HepG2 (cell line): ENCODE data around the gene UEVLD. TPM values are rescaled to one million over a fixed set of nuclear protein-coding genes. Genes with fewer than 3 reads are reported as not detected.

Experiments used
- ATAC-seq: fragments of 200-7000 bp; cut with Tn5 transposase; 3 replicates; pipeline ENCODE4 v1.9.1; 2020; ENCODE audit warnings: mild to moderate bottlenecking, moderate library complexity
- BruUV-seq: library from RNA; stranded (reverse); fragments of 400-500 nt; replicated peaks from 2 replicates; lab custom pipeline; 2021; lab: Mats Ljungman, UMichigan
- CTCF ChIA-PET: fragments of 300-600 bp; formaldehyde crosslinking; extraction: SDS; loops from one replicate; lab custom pipeline; 2021; ENCODE audit warnings: low total read pairs, inconsistent platforms, low intra/inter-chr PET ratio; lab: Yijun Ruan, JAX
- POLR2A ChIA-PET: fragments of 350-600 bp; sonication (Branson Sonifier 250); formaldehyde crosslinking; loops from one replicate; lab custom pipeline; 2020; ENCODE audit warnings: antibody characterized with exemption, inconsistent platforms; lab: Yijun Ruan, JAX
- DNase-seq: peaks from one replicate; pipeline ENCODE4 v3.0.0-alpha.2; 2015; ENCODE audit warnings: low spot score
- FAIRE-seq: peaks from 3 replicates; lab custom pipeline; 2011; peaks lifted over from hg19 to GRCh38; lab: Jason Lieb, UNC
- H2AFZ ChIP-seq: one replicate; pipeline ENCODE4 v1.6.1; 2011; ENCODE audit warnings: low read length, inconsistent platforms
- H3K27ac ChIP-seq: fragments of 300-600 bp; 3 replicates; pipeline ENCODE4 v1.8.0; 2011; ENCODE audit warnings: mixed run types, mild to moderate bottlenecking, mixed read lengths, low read length, inconsistent platforms; ENCODE audit not compliant: insufficient read depth; ENCODE audit errors: extremely low read length
- H3K27me3 ChIP-seq, 2 experiments: fragments of 200-600 bp in 1 of 2; 2 replicates in 1 of 2; 3 replicates in 1 of 2; pipeline versions ENCODE4 v1.6.0 to v1.8.0; 2011; ENCODE audit warnings: low read length in 2 of 2, mild to moderate bottlenecking in 2 of 2, moderate library complexity in 2 of 2, inconsistent platforms in 1 of 2; ENCODE audit not compliant: insufficient read depth in 2 of 2, control insufficient read depth in 1 of 2
- H3K36me3 ChIP-seq, 2 experiments: fragments of 200-600 bp in 1 of 2; replicated peaks in 1 of 2; 2 replicates in 1 of 2; 3 replicates in 1 of 2; pipeline versions ENCODE4 v1.5.1 to v1.8.0; 2011; ENCODE audit warnings: low read length in 2 of 2, inconsistent platforms in 1 of 2; ENCODE audit not compliant: insufficient read depth in 2 of 2, control insufficient read depth in 1 of 2
- H3K4me1 ChIP-seq: 2 replicates; pipeline ENCODE4 v1.5.1; 2012; ENCODE audit warnings: low read length, inconsistent platforms; ENCODE audit not compliant: insufficient read depth
- H3K4me2 ChIP-seq: 2 replicates; pipeline ENCODE4 v1.6.0; 2011; ENCODE audit warnings: low read depth, low read length, inconsistent platforms
- H3K4me3 ChIP-seq, 3 experiments: fragments of 200-600 bp in 1 of 3; sonication (generic), shearing (Covaris generic) in 1 of 3; replicated peaks in 1 of 3; 2 replicates each; pipeline ENCODE4 v1.5.1; 2011 to 2016; ENCODE audit warnings: low read length in 3 of 3, inconsistent platforms in 2 of 3, low read depth in 2 of 3, mild to moderate bottlenecking in 2 of 3, control low read depth in 1 of 3, mixed read lengths in 1 of 3; ENCODE audit not compliant: insufficient read depth in 1 of 3
- H3K79me2 ChIP-seq: one replicate; pipeline ENCODE4 v1.6.1; 2011; ENCODE audit warnings: low read length, inconsistent platforms; ENCODE audit not compliant: insufficient read depth
- H3K9ac ChIP-seq: 2 replicates; pipeline ENCODE4 v1.6.0; 2011; ENCODE audit warnings: mild to moderate bottlenecking, low read depth, low read length, inconsistent platforms; ENCODE audit not compliant: insufficient read depth
- H3K9me3 ChIP-seq: 2 replicates; pipeline ENCODE4 v1.5.1; 2012; ENCODE audit warnings: mild to moderate bottlenecking, low read length
- H4K20me1 ChIP-seq: 2 replicates; pipeline ENCODE4 v1.6.0; 2011; ENCODE audit warnings: inconsistent platforms, mild to moderate bottlenecking, low read length, moderate library complexity; ENCODE audit not compliant: insufficient read depth
- DNMT3B ChIP-seq: conservative IDR thresholded peaks from 2 replicates; pipeline ENCODE4 v1.6.1; 2016; ENCODE audit warnings: missing biosample characterization, control low read depth
- MED8 ChIP-seq: sonication (generic); formaldehyde crosslinking; IDR thresholded peaks from 2 replicates; pipeline ENCODE4 v1.8.1; 2023; ENCODE audit warnings: mild to moderate bottlenecking, missing genetic modification reagents; ENCODE audit not compliant: insufficient replicate concordance
- NR2C2 ChIP-seq: sonication (generic); formaldehyde crosslinking; IDR thresholded peaks from 2 replicates; pipeline ENCODE4 v1.4.0; 2020; ENCODE audit warnings: missing genetic modification reagents, mild to moderate bottlenecking, moderate library complexity, borderline replicate concordance
- POLR2AphosphoS5 ChIP-seq: IDR thresholded peaks from 2 replicates; pipeline ENCODE4 v1.6.1; 2012; ENCODE audit warnings: low read depth, low read length
- SNRNP70 ChIP-seq: fragments of 200-400 bp; formaldehyde crosslinking; IDR thresholded peaks from 2 replicates; pipeline ENCODE4 v1.6.1; 2017; ENCODE audit warnings: mild to moderate bottlenecking, low read depth, low read length, moderate library complexity
- SP1 ChIP-seq, 2 experiments: fragments of 450-650 bp in 1 of 2; sonication (generic) in 1 of 2; formaldehyde crosslinking in 1 of 2; IDR thresholded peaks; 2 replicates each; pipeline versions ENCODE4 v1.4.0 to v1.6.1; 2016 to 2020; ENCODE audit warnings: missing genetic modification reagents in 1 of 2
- ZKSCAN5 ChIP-seq: sonication (generic); formaldehyde crosslinking; IDR thresholded peaks from 2 replicates; pipeline ENCODE4 v1.5.1; 2020; ENCODE audit warnings: mild to moderate bottlenecking, missing genetic modification reagents
- ZNF230 ChIP-seq: sonication (generic); formaldehyde crosslinking; IDR thresholded peaks from 2 replicates; pipeline ENCODE4 v1.4.0; 2020; ENCODE audit warnings: mild to moderate bottlenecking, missing genetic modification reagents
- ZNF235 ChIP-seq: sonication (generic); formaldehyde crosslinking; IDR thresholded peaks from 2 replicates; pipeline ENCODE4 v1.8.1; 2023; ENCODE audit warnings: mild to moderate bottlenecking, missing genetic modification reagents, borderline replicate concordance
- ZNF24 ChIP-seq: fragments of 450-650 bp; IDR thresholded peaks from 2 replicates; pipeline ENCODE4 v1.6.1; 2017; ENCODE audit warnings: antibody characterized with exemption, mild to moderate bottlenecking
- ZNF292 ChIP-seq: sonication (generic); formaldehyde crosslinking; IDR thresholded peaks from 2 replicates; pipeline ENCODE4 v1.8.1; 2022; ENCODE audit warnings: mild to moderate bottlenecking, low read depth, missing genetic modification reagents, borderline replicate concordance
- ZNF564 ChIP-seq: sonication (generic); formaldehyde crosslinking; IDR thresholded peaks from 2 replicates; pipeline ENCODE4 v1.8.1; 2023; ENCODE audit warnings: mild to moderate bottlenecking, missing genetic modification reagents
- ZNF841 ChIP-seq: sonication (generic); formaldehyde crosslinking; IDR thresholded peaks from 2 replicates; pipeline ENCODE4 v1.8.1; 2023; ENCODE audit warnings: missing genetic modification reagents, borderline replicate concordance
- ZSCAN5A ChIP-seq: sonication (generic); formaldehyde crosslinking; IDR thresholded peaks from 2 replicates; pipeline ENCODE4 v1.8.0; 2022; ENCODE audit warnings: mild to moderate bottlenecking, missing genetic modification reagents, borderline replicate concordance
- WGBS: methylation state at CpG from one replicate; pipeline ENCODE4 v1.1.6; 2017; ENCODE audit warnings: low lambda C conversion rate; 5-methylcytosine and 5-hydroxymethylcytosine counted together
- in situ Hi-C: cut with HindIII; loops from 2 replicates; pipeline ENCODE4 v1.10.0; 2017; ENCODE audit warnings: low pct_unique_long_range_greater_than_20kb; ENCODE audit not compliant: extremely low pct_ligation_motif_present
- intact Hi-C: fragments of 100-400 bp; cut with micrococcal nuclease; formaldehyde crosslinking; loops from one replicate; pipeline ENCODE4 v1.10.0; 2022; ENCODE audit not compliant: unreplicated experiment
- polyA plus RNA-seq, 8 experiments: library from polyadenylated mRNA; depleted of rRNA in 3 of 8; stranded (reverse) in 7 of 8; unstranded in 1 of 8; fragments of >200 nt; fragmentation: Illumina TruSeq in 4 of 8; extraction: Trizol in 4 of 8; gene quantifications; 2 replicates each; pipeline versions ENCODE4 v1.2.1 to v1.2.3, GENCODE V29; 2011 to 2016; ENCODE audit warnings: low read depth in 4 of 8, missing spikeins in 1 of 8, mixed read lengths in 1 of 8; ENCODE audit not compliant: insufficient read depth in 1 of 8
- total RNA-seq, 5 experiments: library from RNA; depleted of rRNA; stranded (reverse); fragments of >200 nt; fragmentation: Illumina TruSeq; extraction: Trizol; gene quantifications; 2 replicates each; pipeline ENCODE4 v1.2.3, GENCODE V29; 2016; ENCODE audit warnings: low read depth in 1 of 5
- TF ChIP-seq, protein P1 (sequence below): IDR thresholded peaks from 2 replicates; pipeline ENCODE4 v1.6.1; 2016; ENCODE audit warnings: mild to moderate bottlenecking
- TF ChIP-seq, protein P2 (sequence below): sonication (generic); formaldehyde crosslinking; IDR thresholded peaks from 2 replicates; pipeline ENCODE4 v1.4.0; 2020; ENCODE audit warnings: missing genetic modification reagents, low read depth, mild to moderate bottlenecking, borderline replicate concordance

The UEVLD gene
- total and polyA plus RNA-seq, 2 of the 13 experiments (the other 11 are each of a cell fraction or from before 2014, with no cell fraction given) = 5.7 to 13.7 TPM

DNA sequence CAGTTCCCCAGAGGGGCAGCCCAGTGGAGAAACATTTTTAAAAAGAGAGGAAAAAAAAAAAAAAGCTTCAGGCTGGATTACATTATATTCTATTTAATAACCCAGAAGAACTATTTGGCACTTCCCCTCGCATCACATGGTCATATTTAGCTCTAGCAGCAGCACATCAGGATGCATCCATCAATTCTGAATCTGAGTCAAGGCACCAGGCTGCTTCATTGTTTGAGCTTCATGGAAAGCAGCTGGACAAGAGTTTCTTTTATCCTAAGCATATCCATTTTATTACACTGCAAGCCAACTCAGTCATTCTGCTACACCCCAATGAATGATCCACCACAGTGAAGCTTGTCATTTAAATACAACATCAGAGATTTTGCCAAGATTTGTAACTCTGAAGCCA, 35.6 kb upstream of the UEVLD start:
- ChIA-PET CTCF (no interaction called here), POLR2A (interaction anchor here (1.0 kb wide), 1 partner anchor 10 kb away, joined by 3 read pairs; the partner anchor contains the start of gene SPTY2D1)
- Histone ChIP-seq H3K27me3 (no peaks in the 10 kb centered on the region), H3K4me3 (no peak overlapping the region), H3K4me2 (no peak overlapping the region), H2AFZ (no peak overlapping the region), H3K27ac (no peak overlapping the region), H3K9me3 (no peaks in the 10 kb centered on the region), H3K36me3 (no peaks in the 10 kb centered on the region; a peak in 1 of 5 replicates), H3K79me2 (peaks cover 75% of the 10 kb centered on the region), H3K9ac (no peak overlapping the region), H3K4me1 (no peaks in the 10 kb centered on the region), H4K20me1 (no peaks in the 10 kb centered on the region; the same call in 1 of the 2 replicates)
- DNase-seq = no peak
- TF ChIP-seq ZNF230 (CRISPR knock-in tag) = no peak
- no peak for TF ChIP-seq ZNF24
- BruUV-seq = no TSS peak
- FAIRE-seq = no peak
- in situ Hi-C loops = no loop called here
- 95% methylated on average over 1 of the region's 1 CpG for WGBS
- no peak for ATAC-seq
- intact Hi-C loops = no loop called here

DNA sequence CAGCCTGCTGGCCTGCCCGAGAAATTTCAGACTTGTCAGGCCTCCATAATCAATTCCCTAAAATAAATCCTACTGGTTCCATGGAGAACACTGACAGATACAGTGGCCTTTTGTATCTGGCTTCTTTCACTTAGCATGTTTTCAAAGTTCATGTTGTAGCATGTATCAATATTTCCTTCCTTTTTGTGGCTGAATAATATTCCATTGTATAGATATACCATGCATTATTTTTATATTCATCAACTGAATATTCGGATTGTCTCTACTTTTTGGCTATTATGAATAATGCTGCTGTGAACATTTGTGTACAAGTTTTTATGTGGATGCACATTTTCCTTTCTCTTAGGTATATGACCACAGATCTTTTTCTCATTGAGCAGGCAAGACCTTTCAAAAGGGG, 35.2 kb upstream of the UEVLD start:
- H3K27ac ChIP-seq = no peak overlapping the region
- H3K79me2 ChIP-seq = peaks cover 76% of the 10 kb centered on the region
- no peaks in the 10 kb centered on the region; a peak in 1 of 5 replicates for H3K36me3 ChIP-seq
- intact Hi-C loops = no loop called here
- H3K9me3 ChIP-seq = no peaks in the 10 kb centered on the region
- CTCF ChIA-PET = no interaction called here
- WGBS = 98% methylated on average over 2 of the region's 2 CpGs
- POLR2A ChIA-PET = interaction anchor here (1.0 kb wide), 1 partner anchor 11 kb away, joined by 3 read pairs; the partner anchor contains the start of gene SPTY2D1
- FAIRE-seq (no peak), ATAC-seq (no peak), DNase-seq (no peak)
- no peaks in the 10 kb centered on the region for H3K4me1 ChIP-seq
- H2AFZ ChIP-seq = no peak overlapping the region
- no peak overlapping the region for H3K4me3 ChIP-seq
- in situ Hi-C loops = no loop called here
- no peak overlapping the region for H3K4me2 ChIP-seq
- H3K27me3 ChIP-seq = no peaks in the 10 kb centered on the region
- BruUV-seq = no TSS peak
- no peaks in the 10 kb centered on the region; the same call in 1 of the 2 replicates for H4K20me1 ChIP-seq
- no peak overlapping the region for H3K9ac ChIP-seq
- TF ChIP-seq, protein P1, sequence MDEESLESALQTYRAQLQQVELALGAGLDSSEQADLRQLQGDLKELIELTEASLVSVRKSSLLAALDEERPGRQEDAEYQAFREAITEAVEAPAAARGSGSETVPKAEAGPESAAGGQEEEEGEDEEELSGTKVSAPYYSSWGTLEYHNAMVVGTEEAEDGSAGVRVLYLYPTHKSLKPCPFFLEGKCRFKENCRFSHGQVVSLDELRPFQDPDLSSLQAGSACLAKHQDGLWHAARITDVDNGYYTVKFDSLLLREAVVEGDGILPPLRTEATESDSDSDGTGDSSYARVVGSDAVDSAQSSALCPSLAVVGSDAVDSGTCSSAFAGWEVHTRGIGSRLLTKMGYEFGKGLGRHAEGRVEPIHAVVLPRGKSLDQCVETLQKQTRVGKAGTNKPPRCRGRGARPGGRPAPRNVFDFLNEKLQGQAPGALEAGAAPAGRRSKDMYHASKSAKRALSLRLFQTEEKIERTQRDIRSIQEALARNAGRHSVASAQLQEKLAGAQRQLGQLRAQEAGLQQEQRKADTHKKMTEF (CRISPR knock-in tag) = no peak
- no peak for TF ChIP-seq SNRNP70
- no peak for TF ChIP-seq ZSCAN5A
- no peak for TF ChIP-seq ZNF235
- no peak for TF ChIP-seq ZKSCAN5 (CRISPR knock-in tag)
- no peak for TF ChIP-seq ZNF564
- no peak for TF ChIP-seq SP1 (IDR thresholded peaks at IDR 0.05)
- TF ChIP-seq SP1 (CRISPR knock-in tag; IDR thresholded peaks at IDR 0.05) = no peak
- TF ChIP-seq POLR2AphosphoS5 = no peak
- no peak for TF ChIP-seq MED8 (CRISPR knock-in tag)
- TF ChIP-seq, protein P2, sequence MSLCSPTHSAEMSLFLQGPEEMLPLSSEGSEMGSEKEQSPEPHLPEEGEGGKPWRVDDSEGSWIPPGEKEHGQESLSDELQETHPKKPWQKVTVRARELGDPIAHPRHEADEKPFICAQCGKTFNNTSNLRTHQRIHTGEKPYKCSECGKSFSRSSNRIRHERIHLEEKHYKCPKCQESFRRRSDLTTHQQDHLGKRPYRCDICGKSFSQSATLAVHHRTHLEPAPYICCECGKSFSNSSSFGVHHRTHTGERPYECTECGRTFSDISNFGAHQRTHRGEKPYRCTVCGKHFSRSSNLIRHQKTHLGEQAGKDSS (CRISPR knock-in tag) = no peak
- no peak for TF ChIP-seq DNMT3B
- TF ChIP-seq ZNF292 (CRISPR knock-in tag) = no peak
- TF ChIP-seq ZNF841 (CRISPR knock-in tag) = no peak
- no peak for TF ChIP-seq NR2C2 (CRISPR knock-in tag)
